GM19043 (cell line): ENCODE data around the gene ARGLU1.

Source experiments
- ATAC-seq: cut with Tn5 transposase; IDR thresholded peaks from one replicate; pipeline ENCODE4 v1.9.1; 2021; ENCODE audit warnings: low read depth; ENCODE audit not compliant: unreplicated experiment

ARGLU1 gene

DNA sequence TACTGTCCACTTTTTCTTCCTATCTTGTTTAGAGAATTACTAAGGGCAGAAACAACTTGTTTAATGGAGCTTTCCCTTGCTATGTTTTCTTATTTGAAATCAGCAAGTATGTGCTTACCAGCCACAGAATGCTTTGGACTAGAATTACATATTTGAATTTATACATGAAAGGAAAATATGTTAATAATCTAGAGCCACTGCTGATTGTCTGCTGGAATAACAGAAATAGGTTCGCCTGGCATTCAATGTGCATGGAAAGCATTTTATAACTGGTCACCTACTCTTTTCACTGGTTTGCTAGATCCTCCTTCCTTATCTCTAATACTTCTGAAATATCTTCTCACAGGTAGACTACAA, 40.5 kb downstream of the ARGLU1 start:
- ATAC-seq = no peak

DNA sequence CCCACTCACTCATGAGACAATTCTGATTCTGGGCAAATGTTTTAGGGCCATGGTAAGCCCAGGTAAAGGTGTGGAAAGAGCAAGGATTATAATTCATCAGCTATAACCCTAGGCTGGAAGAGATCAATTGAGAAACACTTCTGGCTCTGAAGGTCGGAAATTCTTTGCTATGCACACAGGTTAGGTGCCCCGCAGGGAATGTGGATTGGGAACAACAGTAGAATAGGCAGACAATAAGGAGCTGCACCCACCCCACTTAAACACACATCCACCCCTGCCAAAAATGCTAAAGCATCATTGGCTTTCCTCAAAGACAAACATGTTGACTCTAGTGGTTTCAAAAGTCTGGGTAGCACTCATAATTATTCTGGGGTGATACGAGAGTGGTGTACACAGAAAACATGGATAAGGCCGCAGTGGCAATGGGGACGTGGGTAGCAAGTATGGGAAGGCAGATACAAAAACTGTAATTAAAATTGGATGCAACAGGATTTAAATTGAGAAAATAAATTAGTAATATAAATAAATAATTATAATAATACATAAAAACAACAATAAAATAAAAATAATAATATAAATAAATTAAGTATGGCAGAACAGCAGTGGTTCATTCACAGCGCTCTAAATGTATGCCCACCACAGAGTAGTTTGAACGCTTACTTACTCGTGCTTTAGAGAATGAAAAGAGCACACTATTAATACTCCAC, 41.0 kb downstream of the ARGLU1 start:
- no peak for ATAC-seq

DNA sequence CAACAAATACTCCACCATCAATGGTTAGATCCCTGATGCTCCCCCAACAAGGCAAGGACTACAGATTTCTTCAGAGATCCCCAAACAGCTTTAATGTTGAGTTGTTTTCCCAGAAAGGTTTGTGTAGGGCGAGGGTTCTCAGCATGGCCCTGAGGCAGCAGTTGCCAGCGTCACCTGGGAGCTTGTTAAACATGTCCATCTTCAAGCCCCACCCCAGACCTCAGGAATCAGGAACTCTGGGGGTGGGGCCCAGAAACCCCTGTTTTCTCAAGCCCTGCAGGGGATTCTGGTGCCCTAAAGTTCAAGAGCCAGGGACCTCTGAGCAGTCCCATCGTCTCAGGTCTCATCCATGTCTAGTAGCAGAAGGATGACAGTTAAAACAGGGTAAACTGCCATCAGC, 42.1 kb downstream of the ARGLU1 start:
- ATAC-seq = no peak

GRCh38 chr13:106524108-106524507, 43.8 kb downstream of the ARGLU1 start:
- no peak for ATAC-seq

- ATAC-seq = no peak
These were observed 44.4 kb downstream of the ARGLU1 start for GRCh38 chr13:106523576-106523975.

DNA sequence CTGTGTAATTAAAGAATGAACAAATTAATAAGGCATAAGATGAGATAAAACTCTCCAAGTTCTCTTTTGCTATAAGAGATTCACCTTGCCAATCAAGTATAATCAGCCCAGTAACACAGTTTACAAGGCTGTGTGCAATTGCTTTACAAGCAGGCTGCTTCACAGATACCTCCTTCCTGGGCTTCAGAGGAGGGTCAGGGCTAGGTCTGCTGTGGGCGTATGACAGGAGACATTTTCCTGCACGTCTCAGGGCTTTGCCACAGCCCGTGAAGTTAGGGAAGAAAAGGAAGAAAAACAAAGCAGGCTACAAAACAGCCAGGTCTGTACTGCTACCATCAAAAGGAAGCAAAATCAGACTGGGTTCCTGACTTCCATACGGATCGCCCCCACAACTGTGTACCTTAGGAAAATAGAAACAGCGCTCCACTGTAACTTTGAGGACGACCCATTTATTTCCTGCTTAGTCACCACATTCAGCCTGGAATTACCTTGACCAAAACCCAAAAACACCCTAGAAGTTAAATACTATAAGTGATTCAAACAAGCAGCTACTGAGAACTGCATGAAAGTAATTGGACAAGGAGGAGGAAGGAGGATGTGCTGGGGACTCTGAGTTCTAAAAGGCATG, 44.9 kb downstream of the ARGLU1 start:
- ATAC-seq = no peak

DNA sequence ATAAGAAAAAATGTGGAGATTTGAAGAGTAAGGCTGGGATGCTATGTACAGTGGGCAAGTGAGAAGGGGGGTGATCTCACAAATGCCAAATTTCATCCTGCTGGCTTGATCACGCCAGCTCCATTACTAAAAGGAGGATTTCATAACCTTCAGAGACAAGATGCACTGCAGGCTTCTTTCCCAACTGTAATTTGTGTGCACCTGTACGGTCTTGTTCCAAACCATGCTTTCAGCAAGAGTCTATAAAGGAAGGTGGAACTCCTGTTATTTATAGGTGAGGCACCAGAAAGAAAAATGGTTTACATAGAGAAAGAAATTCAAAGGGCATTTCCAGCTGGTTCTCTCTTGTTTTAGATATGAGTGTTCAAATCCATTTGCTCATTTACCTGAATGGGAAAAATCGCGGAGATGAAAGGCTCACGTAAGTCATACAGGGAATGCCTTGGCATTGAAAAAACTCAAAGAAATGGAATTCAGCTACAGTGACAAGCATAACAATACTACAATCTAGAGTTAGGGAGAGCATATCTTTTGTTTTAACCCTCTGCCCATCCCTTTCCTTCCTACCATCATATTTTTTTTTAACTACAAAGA, 45.7 kb downstream of the ARGLU1 start:
- no peak for ATAC-seq

DNA sequence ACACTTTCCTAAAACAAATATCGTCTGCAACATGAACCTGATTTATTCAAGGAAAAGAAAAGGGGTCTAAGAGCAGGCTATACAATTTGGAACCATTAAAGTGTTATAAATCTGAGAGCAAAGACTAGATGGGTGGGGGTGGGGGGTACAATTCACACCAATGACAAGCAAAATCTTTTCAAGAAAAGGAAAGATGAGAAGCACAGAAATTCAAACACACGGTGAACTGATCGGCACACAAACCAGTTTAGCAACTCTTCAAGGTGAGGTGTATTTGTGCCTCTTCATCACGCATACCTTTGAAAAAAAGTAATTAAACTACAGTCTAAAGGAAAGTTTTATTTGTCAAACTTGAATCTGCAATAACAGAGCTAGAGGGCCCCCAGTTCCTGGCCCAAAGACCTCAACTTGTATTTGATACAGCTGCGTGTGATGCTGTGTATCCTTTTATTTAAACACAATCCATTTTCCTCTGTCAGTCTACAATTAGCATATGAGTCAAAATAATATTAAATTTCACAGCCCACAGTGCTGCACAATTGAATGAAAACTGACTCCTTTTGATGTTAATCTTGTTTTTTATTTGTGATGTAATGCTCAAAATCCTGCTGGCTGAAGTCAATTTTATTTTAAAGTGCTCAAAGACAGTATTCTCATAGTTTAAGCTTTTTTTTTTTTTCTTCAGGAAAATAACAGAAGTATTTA, 46.7 kb downstream of the ARGLU1 start:
- no peak for ATAC-seq

DNA sequence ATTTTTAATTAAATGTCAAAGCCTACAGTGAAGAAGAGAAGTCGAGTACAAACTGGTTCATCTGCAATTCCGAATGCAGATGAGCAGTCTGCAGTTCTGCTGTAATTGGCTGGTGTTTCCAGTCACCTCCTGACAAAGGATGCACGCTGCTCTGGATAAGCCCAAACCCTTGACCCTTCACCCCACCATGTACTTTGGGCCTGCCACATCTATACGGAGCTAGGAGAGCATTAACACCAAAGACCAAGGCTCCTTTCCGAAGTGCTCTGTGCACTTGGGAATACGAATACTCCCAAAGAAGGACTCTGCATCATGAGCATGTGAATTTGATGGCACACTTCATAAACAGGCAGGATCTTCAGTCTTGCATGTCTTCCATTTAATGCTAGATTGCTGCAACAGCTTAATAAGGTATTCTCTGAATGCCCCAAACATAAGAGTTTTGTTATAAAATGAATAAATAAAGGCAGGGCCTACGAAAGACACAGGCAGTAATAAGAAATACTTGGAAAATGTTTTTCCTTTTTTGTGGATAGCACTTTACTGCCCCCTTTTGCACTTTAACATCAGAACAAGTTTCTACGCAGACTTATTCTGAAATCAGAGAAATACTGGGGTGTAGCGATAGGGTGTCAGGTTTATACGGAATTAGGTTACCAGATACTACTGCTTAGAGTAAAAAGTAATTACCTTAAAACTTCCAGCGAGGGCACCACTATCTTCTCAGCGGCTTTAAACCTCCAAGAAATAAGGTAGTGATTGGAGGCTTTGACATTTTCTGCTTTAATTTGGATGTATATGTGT, 47.5 kb downstream of the ARGLU1 start:
- no peak for ATAC-seq

GRCh38 chr13:106518512-106518911, 49.4 kb downstream of the ARGLU1 start:
- ATAC-seq = no peak

DNA sequence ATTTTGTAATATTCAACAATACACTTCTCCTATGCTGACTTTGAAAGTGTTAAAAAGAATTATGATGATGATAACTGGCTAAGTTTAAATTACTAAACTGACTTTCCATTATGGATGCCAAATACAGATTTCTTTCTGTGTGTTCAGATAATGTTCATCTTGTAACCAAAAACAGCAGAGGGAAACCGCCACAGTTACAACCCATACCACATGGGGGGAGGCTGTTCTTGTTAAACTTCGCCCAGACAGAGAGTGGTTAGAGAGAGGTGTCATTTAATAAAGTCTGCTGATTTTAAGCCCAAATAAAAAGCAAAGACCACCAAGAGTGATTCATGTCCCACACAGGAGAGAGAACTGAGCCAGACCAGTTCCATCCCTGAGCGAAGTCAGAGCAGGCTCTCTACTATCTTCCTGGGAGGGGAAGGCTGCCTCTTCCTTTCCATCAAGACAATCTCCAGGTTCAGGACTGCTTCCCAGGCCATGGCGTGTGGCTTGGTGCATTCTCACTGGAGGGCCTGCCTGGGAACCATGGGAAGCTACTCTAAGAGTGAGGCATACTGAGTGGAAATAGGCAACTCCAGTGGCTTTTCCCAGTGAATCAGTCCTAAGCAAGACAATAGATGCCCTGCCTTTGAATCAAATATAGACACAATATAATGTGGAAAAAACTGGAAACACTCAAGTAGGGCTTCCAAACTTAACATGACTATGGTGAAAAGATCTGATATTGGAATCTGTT, 50.7 kb downstream of the ARGLU1 start:
- no peak for ATAC-seq

DNA sequence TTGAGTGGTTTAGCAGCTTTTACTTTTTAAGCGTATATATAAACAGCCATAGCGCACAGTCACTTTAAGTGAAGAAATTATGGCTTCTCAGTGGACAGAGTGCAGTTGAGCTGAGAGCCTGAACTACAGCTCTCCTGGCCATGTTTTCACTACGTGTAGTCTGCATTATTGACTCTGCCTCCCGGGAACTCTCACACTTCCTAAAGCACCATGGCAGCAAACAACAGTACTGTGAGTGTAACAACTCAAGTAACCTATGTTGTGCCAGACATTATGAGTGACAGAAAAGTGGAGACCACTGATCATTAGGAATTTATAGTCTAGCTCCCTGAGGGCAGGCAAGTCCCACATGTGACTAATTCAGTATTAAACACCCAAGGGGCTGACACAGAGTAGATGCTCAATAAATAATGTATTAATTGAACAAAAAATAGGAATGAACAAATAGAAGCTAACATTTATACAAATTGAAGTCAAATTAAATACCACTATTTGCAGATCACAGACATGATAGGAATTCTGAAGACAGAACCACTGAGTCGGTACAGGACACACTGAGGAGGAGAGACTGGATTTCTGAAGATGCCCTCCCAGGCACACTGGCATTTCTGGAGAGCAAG, 52.2 kb downstream of the ARGLU1 start:
- ATAC-seq = no peak

DNA sequence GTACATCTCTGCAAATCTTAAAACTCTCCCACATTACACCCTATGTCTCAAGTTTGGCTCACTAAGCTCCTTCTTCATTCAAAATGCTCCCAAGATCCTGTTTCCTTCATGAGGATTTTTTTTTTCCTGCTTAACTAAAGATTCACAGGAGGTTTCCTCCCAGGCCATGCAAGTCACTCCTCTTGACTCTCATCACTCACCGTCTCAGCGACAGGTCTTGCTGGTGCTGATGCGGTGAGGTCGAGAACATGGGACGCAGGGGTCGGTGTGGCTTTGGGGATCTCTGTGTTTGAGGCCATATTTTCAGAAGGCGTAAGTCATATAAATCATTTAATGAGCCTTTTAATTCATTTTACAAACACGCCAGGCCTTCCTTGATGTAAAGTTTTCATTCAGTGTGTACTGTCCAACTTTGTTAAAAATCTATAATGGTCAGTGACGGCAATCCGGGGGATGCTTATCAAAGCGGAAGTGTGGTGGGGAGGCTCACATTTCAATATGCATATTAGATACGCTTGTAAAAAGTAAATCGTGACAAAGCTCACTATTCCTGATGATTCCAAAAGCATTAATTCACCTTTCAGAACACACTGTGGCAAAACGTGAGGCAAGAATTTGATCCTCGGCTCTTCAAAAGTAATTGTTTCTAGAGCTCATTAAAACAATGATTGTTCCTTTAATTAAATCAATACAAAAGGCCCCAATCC, 52.9 kb downstream of the ARGLU1 start:
- no peak for ATAC-seq

- ATAC-seq = no peak
These were observed 54.6 kb downstream of the ARGLU1 start for GRCh38 chr13:106513025-106513983.

DNA sequence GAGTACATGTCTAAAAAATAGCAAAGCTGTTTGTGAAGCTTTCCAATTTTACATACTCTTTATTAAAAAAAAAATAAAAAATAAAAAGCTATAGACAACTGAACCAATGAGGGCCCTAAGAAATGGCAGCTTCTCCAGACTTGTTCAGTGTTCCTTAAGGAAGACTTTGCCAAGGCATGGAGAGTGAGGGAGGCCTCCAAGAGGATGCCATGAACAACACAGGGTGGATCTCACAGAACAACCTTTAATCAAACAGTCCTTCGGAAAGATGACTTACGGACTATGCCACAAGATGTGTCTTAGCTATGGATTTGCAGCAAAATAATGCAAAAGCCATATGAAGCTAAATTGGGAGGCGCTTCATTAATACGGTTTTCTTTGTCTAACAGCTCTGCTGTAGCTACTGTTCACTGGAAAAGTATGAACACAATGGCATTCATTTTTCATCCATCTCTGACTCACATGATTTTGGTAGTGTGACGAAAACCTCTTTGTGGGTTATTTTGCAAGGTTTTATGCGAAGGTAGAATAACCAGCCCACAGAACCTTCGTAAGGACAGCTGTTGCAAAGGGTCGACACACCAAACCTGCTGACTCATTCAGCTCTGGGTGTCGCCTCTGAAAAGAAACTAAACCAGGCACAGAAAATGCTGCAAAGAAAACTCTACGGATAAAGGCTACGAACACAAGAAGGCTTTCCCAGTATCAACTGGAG, 60.2 kb downstream of the ARGLU1 start:
- peak; percentile 85 for ATAC-seq

GRCh38 chr13:106506286-106506685, 61.7 kb downstream of the ARGLU1 start:
- ATAC-seq = no peak

DNA sequence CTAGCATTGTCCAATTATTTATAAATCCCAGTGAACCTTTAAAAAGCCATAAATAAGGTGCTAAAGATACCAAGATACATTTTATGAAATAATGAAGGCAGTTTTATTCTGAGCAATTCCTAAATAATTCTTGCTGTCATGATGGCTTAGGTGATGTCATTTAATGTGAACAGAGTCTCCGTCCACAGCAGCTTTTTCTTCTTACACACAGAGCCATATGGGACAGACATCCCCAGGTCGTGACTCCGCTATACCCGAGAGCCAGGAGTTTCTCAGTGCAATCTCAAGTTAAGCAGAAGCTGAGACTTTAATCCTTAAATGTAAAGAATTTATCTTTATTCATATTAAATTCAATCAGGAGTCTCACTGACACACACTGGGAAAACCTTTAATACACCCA, 62.2 kb downstream of the ARGLU1 start:
- no peak for ATAC-seq
